ENCODE data around the gene DSC1.
"Not testable (repeated sequence)": the region's sequence is repeated elsewhere in the genome, so short reads cannot be mapped to it uniquely, and the experiment has no call there.

DSC1 gene

DNA sequence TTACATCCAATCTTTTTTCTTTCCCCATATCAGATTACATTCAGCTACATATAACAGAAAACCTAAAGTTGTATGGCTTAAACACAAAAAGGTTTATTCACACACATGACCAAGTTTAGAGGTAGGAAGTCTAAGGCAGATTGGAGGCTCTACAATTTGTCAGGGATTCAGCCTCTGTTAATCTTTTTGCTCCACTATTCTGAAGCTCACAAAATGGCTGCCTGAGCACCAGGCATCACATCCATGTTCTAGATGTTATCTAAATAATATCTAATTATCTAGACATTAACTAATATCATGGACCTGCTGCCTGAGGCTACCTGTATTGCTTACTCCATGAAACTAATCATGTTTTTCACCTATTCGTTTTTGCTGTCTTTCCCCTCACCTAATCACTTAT, 36.8 kb downstream of the DSC1 start:
- no peaks in the 10 kb centered on the region for H3K27me3 ChIP-seq (ENCODE audit: control insufficient read depth, insufficient read depth, low read length)

GRCh38 chr18:31123125-31123524, 39.5 kb downstream of the DSC1 start:
- not testable (repeated sequence) for H3K9ac ChIP-seq (ENCODE audit: low read depth, low read length); H3K36me3 ChIP-seq (ENCODE audit: control insufficient read depth, insufficient read depth, low read length); H3K4me1 ChIP-seq (ENCODE audit: control insufficient read depth, insufficient read depth, low read length); H3K27me3 ChIP-seq (ENCODE audit: control insufficient read depth, insufficient read depth, low read length); H3K4me3 ChIP-seq (ENCODE audit: low read depth, low read length); H3K9me3 ChIP-seq (ENCODE audit: control insufficient read depth, insufficient read depth, low read length)

More for the DNA sequence above, 36.8 kb downstream of the DSC1 start:
- no peak overlapping the region for H3K9ac ChIP-seq (ENCODE audit: low read depth, low read length)
- no peaks in the 10 kb centered on the region for H3K36me3 ChIP-seq (ENCODE audit: control insufficient read depth, insufficient read depth, low read length)
- no peaks in the 10 kb centered on the region for H3K4me1 ChIP-seq (ENCODE audit: control insufficient read depth, insufficient read depth, low read length)
- H3K4me3 ChIP-seq (ENCODE audit: low read depth, low read length): no peak overlapping the region
- no peaks in the 10 kb centered on the region for H3K9me3 ChIP-seq (ENCODE audit: control insufficient read depth, insufficient read depth, low read length)

GRCh38 chr18:31120594-31120993, 42.1 kb downstream of the DSC1 start:
- H3K36me3 ChIP-seq (ENCODE audit: control insufficient read depth, insufficient read depth, low read length): no peaks in the 10 kb centered on the region
- no peak overlapping the region for H3K4me3 ChIP-seq (ENCODE audit: low read depth, low read length)
- H3K9me3 ChIP-seq (ENCODE audit: control insufficient read depth, insufficient read depth, low read length): no peaks in the 10 kb centered on the region
- H3K9ac ChIP-seq (ENCODE audit: low read depth, low read length): no peak overlapping the region
- H3K4me1 ChIP-seq (ENCODE audit: control insufficient read depth, insufficient read depth, low read length): peaks cover 4% of the 10 kb centered on the region
- no peaks in the 10 kb centered on the region for H3K27me3 ChIP-seq (ENCODE audit: control insufficient read depth, insufficient read depth, low read length)

DNA sequence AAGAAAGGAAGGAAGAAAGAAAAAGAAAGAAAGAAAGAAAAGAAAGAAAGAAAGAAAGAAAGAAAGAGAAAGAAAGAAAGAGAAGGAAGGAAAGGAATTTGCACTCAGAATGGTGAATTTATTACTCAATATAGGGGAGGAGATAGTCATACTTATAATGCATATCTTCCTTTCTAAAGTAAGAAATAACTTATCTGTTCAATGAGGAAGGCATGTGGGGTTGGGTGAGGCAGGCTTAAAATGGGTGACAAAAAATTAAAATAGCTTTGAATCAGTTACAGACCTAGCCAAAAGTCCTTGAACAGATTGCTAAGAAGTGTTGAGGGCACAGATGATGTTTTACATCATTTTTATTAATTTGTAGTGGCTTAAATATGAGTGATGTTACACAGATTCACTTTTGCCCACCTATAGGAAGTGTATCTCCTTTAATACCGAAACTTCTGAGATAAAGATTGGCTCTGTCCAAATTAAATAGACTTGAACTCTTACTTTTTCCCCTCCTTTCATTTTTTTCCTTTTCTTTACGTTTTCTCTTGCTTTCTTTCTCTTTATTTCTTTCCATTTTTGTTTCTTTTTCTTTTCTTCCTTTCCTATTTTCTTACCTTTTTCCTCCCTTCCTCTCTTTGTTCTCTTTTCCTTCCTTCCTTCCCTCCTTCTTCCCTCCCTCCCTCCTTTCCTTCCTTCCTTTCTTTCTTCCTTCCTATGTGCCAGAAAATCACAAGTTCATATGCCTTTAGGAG, 45.6 kb downstream of the DSC1 start:
- H3K9ac ChIP-seq (ENCODE audit: low read depth, low read length): no peak overlapping the region
- H3K4me3 ChIP-seq (ENCODE audit: low read depth, low read length): no peak overlapping the region
- no peaks in the 10 kb centered on the region for H3K27me3 ChIP-seq (ENCODE audit: control insufficient read depth, insufficient read depth, low read length)
- peaks cover 4% of the 10 kb centered on the region for H3K4me1 ChIP-seq (ENCODE audit: control insufficient read depth, insufficient read depth, low read length)
- H3K36me3 ChIP-seq (ENCODE audit: control insufficient read depth, insufficient read depth, low read length): no peaks in the 10 kb centered on the region
- H3K9me3 ChIP-seq (ENCODE audit: control insufficient read depth, insufficient read depth, low read length): no peaks in the 10 kb centered on the region

- Histone ChIP-seq H3K27me3 (ENCODE audit: control insufficient read depth, insufficient read depth, low read length) (no peaks in the 10 kb centered on the region), H3K36me3 (ENCODE audit: control insufficient read depth, insufficient read depth, low read length) (no peaks in the 10 kb centered on the region), H3K4me3 (ENCODE audit: low read depth, low read length) (no peak overlapping the region), H3K4me1 (ENCODE audit: control insufficient read depth, insufficient read depth, low read length) (no peaks in the 10 kb centered on the region), H3K9me3 (ENCODE audit: control insufficient read depth, insufficient read depth, low read length) (no peaks in the 10 kb centered on the region), H3K9ac (ENCODE audit: low read depth, low read length) (no peak overlapping the region)
These were observed 49.9 kb downstream of the DSC1 start for GRCh38 chr18:31112804-31113203.

- H3K4me1 ChIP-seq (ENCODE audit: control insufficient read depth, insufficient read depth, low read length): peaks cover 11% of the 10 kb centered on the region
- no peaks in the 10 kb centered on the region for H3K9me3 ChIP-seq (ENCODE audit: control insufficient read depth, insufficient read depth, low read length)
- H3K4me3 ChIP-seq (ENCODE audit: low read depth, low read length): no peak overlapping the region
These were observed 56.9 kb downstream of the DSC1 start for GRCh38 chr18:31105733-31106132.

DNA sequence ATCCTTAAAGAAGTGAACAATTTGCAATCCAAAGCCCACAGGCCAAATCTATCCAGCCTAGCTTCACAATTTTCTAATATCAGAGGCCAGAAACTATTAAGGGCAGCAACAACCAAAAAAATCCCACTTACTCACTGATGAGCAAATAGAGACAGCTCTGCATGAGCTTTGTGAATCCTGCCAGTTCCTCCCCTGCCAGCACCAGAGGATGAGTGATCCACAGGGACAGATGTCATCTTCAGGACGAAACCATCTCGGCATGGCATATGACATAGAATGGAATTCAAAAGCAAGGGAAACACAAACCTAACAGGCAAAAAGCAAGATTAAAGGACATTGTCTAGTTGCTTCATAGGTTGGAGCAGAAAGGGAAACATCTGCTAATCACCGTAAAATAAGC, 58.2 kb downstream of the DSC1 start:
- H3K36me3 ChIP-seq (ENCODE audit: control insufficient read depth, insufficient read depth, low read length): no peaks in the 10 kb centered on the region
- H3K9ac ChIP-seq (ENCODE audit: low read depth, low read length): no peak overlapping the region
- H3K4me3 ChIP-seq (ENCODE audit: low read depth, low read length): no peak overlapping the region
- peaks cover 17% of the 10 kb centered on the region for H3K4me1 ChIP-seq (ENCODE audit: control insufficient read depth, insufficient read depth, low read length)
- H3K27me3 ChIP-seq (ENCODE audit: control insufficient read depth, insufficient read depth, low read length): peaks cover 2% of the 10 kb centered on the region
- no peaks in the 10 kb centered on the region for H3K9me3 ChIP-seq (ENCODE audit: control insufficient read depth, insufficient read depth, low read length)

More at GRCh38 chr18:31105733-31106132, 56.9 kb downstream of the DSC1 start:
- no peaks in the 10 kb centered on the region for H3K27me3 ChIP-seq (ENCODE audit: control insufficient read depth, insufficient read depth, low read length)
- no peak overlapping the region for H3K9ac ChIP-seq (ENCODE audit: low read depth, low read length)
- H3K36me3 ChIP-seq (ENCODE audit: control insufficient read depth, insufficient read depth, low read length): no peaks in the 10 kb centered on the region

GRCh38 chr18:31103423-31103822, 59.2 kb downstream of the DSC1 start:
- Histone ChIP-seq H3K36me3 (ENCODE audit: control insufficient read depth, insufficient read depth, low read length) (no peaks in the 10 kb centered on the region), H3K4me3 (ENCODE audit: low read depth, low read length) (no peak overlapping the region), H3K4me1 (ENCODE audit: control insufficient read depth, insufficient read depth, low read length) (peaks cover 17% of the 10 kb centered on the region)

GRCh38 chr18:31102941-31103340, 59.7 kb downstream of the DSC1 start:
- peak overlapping the region; percentile 77 for H3K4me3 ChIP-seq (ENCODE audit: low read depth, low read length)
- H3K4me1 ChIP-seq (ENCODE audit: control insufficient read depth, insufficient read depth, low read length): peaks cover 17% of the 10 kb centered on the region
- H3K9ac ChIP-seq (ENCODE audit: low read depth, low read length): no peak overlapping the region
- no peaks in the 10 kb centered on the region for H3K9me3 ChIP-seq (ENCODE audit: control insufficient read depth, insufficient read depth, low read length)
- H3K36me3 ChIP-seq (ENCODE audit: control insufficient read depth, insufficient read depth, low read length): no peaks in the 10 kb centered on the region
- H3K27me3 ChIP-seq (ENCODE audit: control insufficient read depth, insufficient read depth, low read length): peaks cover 2% of the 10 kb centered on the region

More at GRCh38 chr18:31103423-31103822, 59.2 kb downstream of the DSC1 start:
- Histone ChIP-seq H3K9ac (ENCODE audit: low read depth, low read length) (no peak overlapping the region), H3K9me3 (ENCODE audit: control insufficient read depth, insufficient read depth, low read length) (no peaks in the 10 kb centered on the region), H3K27me3 (ENCODE audit: control insufficient read depth, insufficient read depth, low read length) (peaks cover 2% of the 10 kb centered on the region)

GRCh38 chr18:31102025-31102684, 60.5 kb downstream of the DSC1 start, which contains the start of gene DSC2:
Gene DSC2 (minus strand): TSS chr18:31102421. CDS start chr18:31101971, 450 bp downstream.
- Histone ChIP-seq H3K27me3 (ENCODE audit: control insufficient read depth, insufficient read depth, low read length) (peaks cover 2% of the 10 kb centered on the region), H3K36me3 (ENCODE audit: control insufficient read depth, insufficient read depth, low read length) (no peaks in the 10 kb centered on the region), H3K4me1 (ENCODE audit: control insufficient read depth, insufficient read depth, low read length) (peaks cover 17% of the 10 kb centered on the region), H3K9ac (ENCODE audit: low read depth, low read length) (peak within 1 kb of the TSS; percentile 76), H3K9me3 (ENCODE audit: control insufficient read depth, insufficient read depth, low read length) (no peaks in the 10 kb centered on the region), H3K4me3 (ENCODE audit: low read depth, low read length) (peak within 1 kb of the TSS; percentile 77)

DNA sequence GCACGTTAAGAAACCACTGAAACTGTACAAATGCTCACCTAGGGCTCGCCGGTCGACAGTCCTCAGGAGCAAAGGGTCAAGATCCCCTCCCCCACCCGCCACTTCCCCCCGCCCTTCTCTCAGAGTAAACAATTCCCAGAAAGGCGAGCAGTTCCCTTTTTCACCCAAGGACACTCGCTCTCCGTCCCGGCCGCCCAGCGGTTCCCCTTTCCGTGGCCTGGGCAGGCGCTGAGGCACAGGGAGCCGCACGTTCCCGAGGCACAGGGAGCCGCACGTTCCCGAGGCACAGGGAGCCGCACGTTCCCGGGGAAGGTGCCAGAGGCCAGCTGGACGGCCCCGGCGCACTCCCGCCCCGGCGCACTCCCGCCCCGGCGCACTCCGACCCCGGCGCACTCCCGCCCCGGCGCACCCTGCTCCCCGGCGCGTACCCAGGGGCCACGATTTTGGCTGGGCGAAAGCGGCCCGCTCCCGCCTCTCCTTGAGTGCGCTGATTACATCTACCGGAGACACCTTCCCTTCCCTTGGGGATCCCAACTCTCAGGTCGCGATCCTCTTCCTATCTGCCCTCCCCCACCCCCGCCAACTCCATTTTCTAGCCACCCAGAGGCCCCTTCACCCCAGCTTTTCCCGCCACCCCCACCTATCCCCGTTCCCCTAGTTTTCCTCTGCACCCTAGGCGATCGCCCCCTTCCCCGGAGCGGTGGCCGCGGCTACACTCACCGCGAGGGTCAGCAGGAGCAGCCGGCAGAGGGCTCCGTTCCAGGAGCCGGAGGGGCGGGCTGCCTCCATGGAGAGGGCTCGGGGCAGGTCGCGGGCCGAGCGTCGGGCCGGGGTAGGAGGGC, 61.3 kb downstream of the DSC1 start:
- peak overlapping the region; percentile 77 for H3K4me3 ChIP-seq (ENCODE audit: low read depth, low read length)
- no peaks in the 10 kb centered on the region for H3K36me3 ChIP-seq (ENCODE audit: control insufficient read depth, insufficient read depth, low read length)
- H3K9ac ChIP-seq (ENCODE audit: low read depth, low read length): peak overlapping the region; percentile 76
- no peaks in the 10 kb centered on the region for H3K9me3 ChIP-seq (ENCODE audit: control insufficient read depth, insufficient read depth, low read length)
- H3K4me1 ChIP-seq (ENCODE audit: control insufficient read depth, insufficient read depth, low read length): peaks cover 17% of the 10 kb centered on the region
- H3K27me3 ChIP-seq (ENCODE audit: control insufficient read depth, insufficient read depth, low read length): peaks cover 2% of the 10 kb centered on the region
